Aorta (tissue), 5 donors: Measurements from ENCODE around the gene GPR155. TPM values are rescaled to one million over a fixed set of nuclear protein-coding genes. Genes with fewer than 3 reads are reported as not detected.
A peak's percentile ranks its signal among the peaks of the same experiment; 100 is the strongest.
"Not testable (repeated sequence)": the region's sequence is repeated elsewhere in the genome, so short reads cannot be mapped to it uniquely, and the experiment has no call there.

Experiments
- ATAC-seq: fragments of 200-7000 bp; cut with Tn5 transposase; one replicate; pipeline ENCODE4 v1.9.1; 2022; ENCODE audit warnings: moderate library complexity; ENCODE audit not compliant: low FRiP score
- DNase-seq, 2 donors: peaks; one replicate each; pipeline ENCODE4 v3.0.0-alpha.2; 2020
- H3K27ac ChIP-seq, 2 donors: one replicate each; pipeline ENCODE4 v1.5.1; 2013; ENCODE audit warnings: low read length in 2 of 2, mild to moderate bottlenecking in 2 of 2, moderate library complexity in 2 of 2, control low read depth in 1 of 2, inconsistent platforms in 1 of 2, low read depth in 1 of 2
- H3K27me3 ChIP-seq, 2 donors: one replicate each; pipeline ENCODE4 v1.6.1; 2013; ENCODE audit warnings: control low read depth in 1 of 2, low read length in 1 of 2, mild to moderate bottlenecking in 1 of 2, moderate library complexity in 1 of 2; ENCODE audit not compliant: insufficient read depth in 2 of 2, control insufficient read depth in 1 of 2
- H3K36me3 ChIP-seq, 2 donors: one replicate each; pipeline ENCODE4 v1.6.1; 2013; ENCODE audit warnings: control low read depth in 1 of 2, low read length in 1 of 2, mild to moderate bottlenecking in 1 of 2; ENCODE audit not compliant: insufficient read depth in 2 of 2, control insufficient read depth in 1 of 2
- H3K4me1 ChIP-seq, 2 donors: one replicate each; pipeline ENCODE4 v1.6.1; 2013; ENCODE audit warnings: low read length in 2 of 2, control low read depth in 1 of 2, mild to moderate bottlenecking in 1 of 2, moderate library complexity in 1 of 2; ENCODE audit not compliant: insufficient read depth in 2 of 2, control insufficient read depth in 1 of 2
- H3K4me3 ChIP-seq, 2 donors: one replicate each; pipeline ENCODE4 v1.5.1; 2013; ENCODE audit warnings: low read length in 2 of 2, control low read depth in 1 of 2, mild to moderate bottlenecking in 1 of 2
- H3K9me3 ChIP-seq: one replicate; pipeline ENCODE4 v1.6.1; 2013; ENCODE audit warnings: mild to moderate bottlenecking, low read length; ENCODE audit not compliant: control insufficient read depth
- WGBS, 2 donors: extraction: QIAGEN DNeasy Blood & Tissue Kit; methylation state at CpG; one replicate each; pipeline ENCODE4 v1.1.7; 2013; 5-methylcytosine and 5-hydroxymethylcytosine counted together
- intact Hi-C, 2 donors: fragments of 100-400 bp; cut with DNase I; formaldehyde crosslinking; loops; one replicate each; pipeline versions ENCODE4 v1.14.2 to v1.15.0; 2022
- polyA plus RNA-seq, 2 donors: library from polyadenylated mRNA; stranded (reverse); fragments of 200-250 nt; gene quantifications; one replicate each; pipeline ENCODE4 v1.2.3, GENCODE V29; 2013
- total RNA-seq, 2 donors: library from RNA; stranded (reverse); fragmentation: NEBNext Ultra II Directional; extraction: Animal tissue kit (Norgen Biotek cat#: 25700); gene quantifications; one replicate each; pipeline ENCODE4 v1.2.1, GENCODE V29; 2021
- donor health status: healthy with polysubstance abuse.
- donor health status: Bipolar disorder and iron deficiency.
- donor health status: DM: no; HTN: no; CAD: no.
- donor health status: DM: no; HTN: no; CAD: no.
- donor health status: DM: yes; HTN: yes; CAD: no.

GPR155 gene
- total and polyA plus RNA-seq, 4 donors, result 0.25 to 15.9 (median 4.4) TPM

- Histone ChIP-seq H3K9me3 (no peaks in the 10 kb centered on the region), H3K4me1 (peaks cover 1% of the 10 kb centered on the region in 2 donors), H3K4me3 (no peak overlapping the region), H3K27me3 (no peaks in the 10 kb centered on the region), H3K27ac (no peak overlapping the region), H3K36me3 (no peaks in the 10 kb centered on the region)
- 74 to 80% methylated on average over 3 of the region's 3 CpGs for WGBS, 2 donors
- intact Hi-C loops, result no loop called here
- DNase-seq (no peak), ATAC-seq (no peak)
These were observed 89.1 kb downstream of the GPR155 start for GRCh38 chr2:174397773-174398172.

DNA sequence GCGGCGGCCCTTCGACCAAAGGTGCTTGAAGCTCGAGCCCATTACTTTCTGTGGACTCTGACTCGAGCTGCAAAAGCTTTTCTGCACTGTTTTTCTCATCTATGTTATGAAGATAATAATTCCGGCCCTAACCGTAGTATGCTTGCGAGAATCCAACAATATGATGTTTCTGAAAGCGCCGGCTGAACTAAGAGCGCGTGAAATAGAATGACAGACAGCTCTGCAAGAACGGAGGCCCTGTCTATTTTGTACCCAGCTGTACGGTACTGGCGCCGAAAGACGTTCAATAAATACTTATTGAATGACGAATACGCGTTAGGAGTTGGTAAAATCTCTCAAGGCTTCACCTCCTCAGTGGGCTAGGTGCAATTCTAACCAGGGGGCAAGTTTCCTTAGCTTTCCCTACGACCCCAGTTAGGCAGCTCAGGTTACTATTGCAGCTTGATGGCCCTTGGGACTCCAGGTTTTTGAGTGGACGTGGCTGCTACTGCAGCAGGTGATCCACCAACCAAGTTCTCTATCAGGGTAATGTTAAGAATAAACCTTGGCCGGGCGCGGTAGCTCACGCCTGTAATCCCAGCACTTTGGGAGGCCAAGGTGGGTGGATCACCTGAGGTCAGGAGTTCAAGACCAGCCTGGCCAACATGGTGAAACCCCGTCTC is 90.7 kb downstream of the GPR155 start:
- WGBS, 2 donors, result 15% methylated on average over 27 of the region's 27 CpGs
- H3K36me3 ChIP-seq, result no peaks in the 10 kb centered on the region
- peak overlapping the region in 1 of 2 donors; percentile 91 for H3K27ac ChIP-seq
- no peaks in the 10 kb centered on the region for H3K27me3 ChIP-seq
- ATAC-seq, result no peak
- peaks cover 1 to 3% of the 10 kb centered on the region in 2 donors for H3K4me1 ChIP-seq
- no peaks in the 10 kb centered on the region for H3K9me3 ChIP-seq
- peak overlapping the region; percentile 79 to 99 for H3K4me3 ChIP-seq
- intact Hi-C loops, result loop anchor here in 1 of 2 donors (2.0 kb wide), 1 partner anchor 41 kb away; no protein-coding TSS in a partner anchor
- no peak for DNase-seq

DNA sequence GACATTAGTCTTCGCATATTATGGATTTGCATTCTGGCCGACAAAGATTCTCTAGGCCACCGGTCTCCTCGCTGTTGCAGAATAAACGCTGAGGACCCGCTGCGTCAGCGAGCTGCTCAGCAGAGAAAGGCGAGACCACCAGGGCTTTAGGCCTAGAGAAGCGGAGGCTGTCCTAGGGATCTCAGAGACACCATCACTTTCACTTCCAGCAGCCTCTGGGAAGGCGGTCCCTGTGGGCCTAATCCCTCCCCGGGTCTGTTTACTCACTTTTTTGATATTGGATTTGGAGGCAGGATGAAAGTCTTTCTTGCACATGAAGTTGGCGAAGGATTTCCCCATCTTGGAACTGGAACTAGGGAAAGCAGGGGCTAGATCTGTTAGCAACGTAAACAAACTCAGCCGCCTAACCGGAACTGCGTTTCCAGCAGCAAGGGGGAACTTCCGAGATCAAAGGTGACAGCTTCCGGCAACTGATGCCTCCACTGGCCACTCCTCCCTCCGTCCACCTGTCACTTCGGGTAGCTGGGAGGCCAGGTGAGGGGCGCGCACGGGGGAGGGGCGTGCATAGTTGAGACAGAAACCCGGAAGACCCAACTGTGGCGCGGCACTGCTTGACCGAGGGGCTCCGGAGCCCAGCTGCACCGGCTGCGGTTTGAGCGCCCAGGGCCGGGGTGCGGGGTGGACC is 91.4 kb downstream of the GPR155 start, which contains the start of gene SCRN3:
SCRN3 (plus strand) TSS at position 447 of the 685 bp plus-strand sequence. CDS start 2,554 bp downstream, outside the sequence.
- DNase-seq (peak; percentile 80 to 85), ATAC-seq (peak; percentile 93)
- Histone ChIP-seq H3K36me3 (no peaks in the 10 kb centered on the region), H3K4me3 (peak within 1 kb of the TSS; percentile 79 to 99), H3K27ac (peak within 1 kb of the TSS in 1 of 2 donors; percentile 91), H3K4me1 (peaks cover 1 to 3% of the 10 kb centered on the region in 2 donors), H3K27me3 (no peaks in the 10 kb centered on the region), H3K9me3 (no peaks in the 10 kb centered on the region)
- 0 to 1% methylated on average over 35 of the region's 35 CpGs for WGBS, 2 donors
- intact Hi-C loops, result loop anchor here in 1 of 2 donors (2.0 kb wide), 1 partner anchor 41 kb away; no protein-coding TSS in a partner anchor

DNA sequence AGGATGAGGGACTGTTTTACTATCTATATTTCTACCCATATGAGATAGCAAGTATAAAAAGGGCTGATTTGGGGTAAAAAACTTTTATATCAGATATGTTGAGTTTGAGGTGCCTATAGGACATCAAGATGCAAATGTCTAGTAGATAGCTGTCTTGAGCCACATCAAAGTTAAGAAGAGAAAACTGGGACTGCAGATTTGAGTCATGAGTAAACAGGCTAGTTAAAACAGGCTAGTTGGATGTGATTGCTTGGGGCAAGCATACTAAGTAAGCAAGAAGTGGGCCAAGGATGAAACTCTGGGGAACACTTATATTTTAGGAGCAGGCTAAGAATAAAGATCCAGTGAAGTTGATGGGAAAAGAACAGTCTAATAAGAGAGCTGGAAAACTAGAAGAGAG is 94.1 kb downstream of the GPR155 start:
- ATAC-seq (no peak), DNase-seq (no peak)
- Histone ChIP-seq H3K9me3 (no peaks in the 10 kb centered on the region), H3K36me3 (no peaks in the 10 kb centered on the region), H3K4me1 (peaks cover 1 to 3% of the 10 kb centered on the region in 2 donors), H3K4me3 (no peak overlapping the region), H3K27me3 (no peaks in the 10 kb centered on the region), H3K27ac (no peak overlapping the region)
- intact Hi-C loops, result no loop called here

GRCh38 chr2:174390303-174390702 is 96.5 kb downstream of the GPR155 start:
- H3K36me3 ChIP-seq, DNase-seq, H3K4me3 ChIP-seq, H3K9me3 ChIP-seq, intact Hi-C loops, ATAC-seq, H3K4me1 ChIP-seq, H3K27me3 ChIP-seq, H3K27ac ChIP-seq: not testable (repeated sequence)
- WGBS, 2 donors, result 95 to 100% methylated on average over 3 of the region's 3 CpGs

DNA sequence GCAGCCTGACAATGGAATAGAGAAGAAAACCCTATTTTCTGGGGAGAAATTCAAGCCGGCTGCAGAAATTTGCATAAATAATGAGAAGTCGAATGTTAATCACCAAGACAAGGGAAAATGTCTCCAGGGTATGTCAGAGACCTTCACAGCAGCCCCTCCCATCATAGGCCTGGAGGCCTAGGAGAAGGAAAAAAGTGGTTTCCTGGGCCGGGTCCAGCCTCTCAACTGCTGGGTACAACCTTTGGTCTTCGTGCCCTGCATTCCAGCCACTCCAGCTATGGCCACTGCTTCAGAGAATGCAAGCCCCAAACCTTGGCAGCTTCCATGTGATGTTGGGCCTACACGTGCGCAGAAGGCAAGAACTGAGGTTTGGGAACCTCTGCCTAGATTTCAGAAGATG is 97.3 kb downstream of the GPR155 start:
- DNase-seq, result no peak
- intact Hi-C loops, result no loop called here
- no peaks in the 10 kb centered on the region for H3K9me3 ChIP-seq
- no peaks in the 10 kb centered on the region for H3K27me3 ChIP-seq
- peaks cover 1 to 3% of the 10 kb centered on the region in 2 donors for H3K4me1 ChIP-seq
- 83 to 87% methylated on average over 6 of the region's 6 CpGs for WGBS, 2 donors
- H3K27ac ChIP-seq, result no peak overlapping the region
- H3K4me3 ChIP-seq, result no peak overlapping the region
- no peak for ATAC-seq
- peaks cover 0 to 2% of the 10 kb centered on the region in 2 donors for H3K36me3 ChIP-seq

GRCh38 chr2:174388706-174389105 is 98.1 kb downstream of the GPR155 start:
- H3K9me3 ChIP-seq, H3K4me3 ChIP-seq, H3K27me3 ChIP-seq, H3K4me1 ChIP-seq, intact Hi-C loops, H3K36me3 ChIP-seq, ATAC-seq, H3K27ac ChIP-seq, DNase-seq: not testable (repeated sequence)
- 90 to 94% methylated on average over 3 of the region's 3 CpGs for whole genome bisulfite sequencing, 2 donors

DNA sequence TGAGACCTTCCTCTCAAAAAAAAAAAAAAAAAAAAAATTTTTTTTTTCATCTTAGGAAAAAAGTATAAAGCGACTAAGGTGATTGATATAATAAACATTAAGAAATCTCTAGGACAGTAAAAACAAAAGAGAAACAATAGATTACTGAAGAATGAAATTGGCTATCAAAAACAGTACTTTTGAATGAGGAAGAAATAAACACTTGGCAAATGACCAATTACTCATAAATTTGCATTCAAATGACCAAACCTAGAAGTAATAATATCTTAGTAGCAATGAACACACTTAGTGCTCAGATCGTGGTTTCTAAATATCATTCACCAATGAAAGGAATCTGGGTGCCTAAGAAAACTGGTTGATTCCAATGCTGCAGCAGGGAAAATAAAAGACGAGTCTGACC is 101.6 kb downstream of the GPR155 start:
- no peak overlapping the region for H3K4me3 ChIP-seq
- peaks cover 0 to 2% of the 10 kb centered on the region in 2 donors for H3K36me3 ChIP-seq
- WGBS, 2 donors, result 88 to 91% methylated on average over 3 of the region's 3 CpGs

DNA sequence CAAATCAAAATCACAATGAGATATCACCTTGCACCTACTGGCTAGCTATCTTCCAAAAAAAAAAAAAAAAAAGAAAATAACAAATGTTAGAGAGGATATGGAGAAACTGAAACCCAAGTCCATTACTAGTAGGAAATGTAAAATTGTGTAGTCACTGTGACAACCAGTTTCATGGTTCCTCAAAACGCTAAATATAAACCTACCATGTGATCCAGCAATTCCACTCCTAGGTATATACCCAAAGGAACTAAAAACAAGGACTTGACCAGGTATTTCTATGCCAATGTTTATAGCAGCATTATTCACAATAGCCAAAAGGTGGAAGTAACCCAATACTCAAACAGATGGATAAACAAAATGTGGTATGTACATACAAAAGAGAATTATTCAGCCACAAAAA is 103.0 kb downstream of the GPR155 start:
- peaks cover 0 to 2% of the 10 kb centered on the region in 2 donors for H3K36me3 ChIP-seq
- H3K4me3 ChIP-seq, result no peak overlapping the region
- WGBS, 2 donors, result 93 to 94% methylated on average over 1 of the region's 1 CpG
- DNase-seq, result no peak
- no peaks in the 10 kb centered on the region for H3K4me1 ChIP-seq
- intact Hi-C loops, result no loop called here
- no peak overlapping the region for H3K27ac ChIP-seq
- no peaks in the 10 kb centered on the region for H3K9me3 ChIP-seq
- H3K27me3 ChIP-seq, result no peaks in the 10 kb centered on the region
- no peak for ATAC-seq

More for the DNA sequence above, 101.6 kb downstream of the GPR155 start:
- no peaks in the 10 kb centered on the region for H3K27me3 ChIP-seq
- no peak overlapping the region for H3K27ac ChIP-seq
- intact Hi-C loops, result no loop called here
- DNase-seq (no peak), ATAC-seq (no peak)
- no peaks in the 10 kb centered on the region for H3K4me1 ChIP-seq
- H3K9me3 ChIP-seq, result no peaks in the 10 kb centered on the region
